HG02852 (cell line): ENCODE results near the gene C2CD2L.
"Not testable (repeated sequence)": the region's sequence is repeated elsewhere in the genome, so short reads cannot be mapped to it uniquely, and the experiment has no call there.

Experiments
- ATAC-seq: cut with Tn5 transposase; IDR thresholded peaks from one replicate; pipeline ENCODE4 v1.9.1; 2021; ENCODE audit warnings: mild to moderate bottlenecking, moderate library complexity; ENCODE audit not compliant: unreplicated experiment

Gene C2CD2L

DNA sequence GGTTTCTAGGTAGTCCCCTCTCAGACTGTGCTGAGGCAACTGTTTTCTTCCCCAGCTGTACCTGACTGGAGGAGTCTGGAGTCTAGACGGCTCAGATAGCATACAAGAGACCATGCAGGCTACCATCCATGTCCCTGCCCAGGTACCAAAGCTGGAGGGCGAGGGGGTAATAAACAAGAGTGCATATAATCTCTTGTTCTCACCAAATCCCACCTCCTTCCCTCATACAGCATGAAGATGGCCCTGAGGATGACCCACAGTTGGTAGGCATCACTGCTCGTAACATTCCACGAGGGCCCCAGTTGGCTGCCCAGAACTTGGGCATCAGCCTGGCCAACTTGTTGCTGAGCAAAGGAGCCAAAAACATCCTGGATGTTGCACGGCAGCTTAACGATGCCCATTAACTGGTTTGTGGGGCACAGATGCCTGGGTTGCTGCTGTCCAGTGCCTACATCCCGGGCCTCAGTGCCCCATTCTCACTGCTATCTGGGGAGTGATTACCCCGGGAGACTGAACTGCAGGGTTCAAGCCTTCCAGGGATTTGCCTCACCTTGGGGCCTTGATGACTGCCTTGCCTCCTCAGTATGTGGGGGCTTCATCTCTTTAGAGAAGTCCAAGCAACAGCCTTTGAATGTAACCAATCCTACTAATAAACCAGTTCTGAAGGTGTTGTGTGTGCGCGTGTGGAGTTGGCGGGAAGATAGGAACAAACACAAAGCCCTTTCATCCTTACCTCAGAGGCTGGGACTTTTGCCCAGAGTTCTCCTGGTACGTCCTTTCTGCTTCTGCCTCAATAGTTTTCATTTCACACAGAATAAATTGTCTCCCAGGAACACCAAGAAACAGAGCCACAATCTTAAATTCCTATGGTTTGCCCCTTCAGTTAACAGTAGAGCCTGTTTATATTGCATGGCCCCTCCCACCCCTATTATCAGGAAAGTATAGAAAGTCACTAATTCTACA lies 14.0 kb upstream of the C2CD2L start:
- ATAC-seq = no peak

DNA sequence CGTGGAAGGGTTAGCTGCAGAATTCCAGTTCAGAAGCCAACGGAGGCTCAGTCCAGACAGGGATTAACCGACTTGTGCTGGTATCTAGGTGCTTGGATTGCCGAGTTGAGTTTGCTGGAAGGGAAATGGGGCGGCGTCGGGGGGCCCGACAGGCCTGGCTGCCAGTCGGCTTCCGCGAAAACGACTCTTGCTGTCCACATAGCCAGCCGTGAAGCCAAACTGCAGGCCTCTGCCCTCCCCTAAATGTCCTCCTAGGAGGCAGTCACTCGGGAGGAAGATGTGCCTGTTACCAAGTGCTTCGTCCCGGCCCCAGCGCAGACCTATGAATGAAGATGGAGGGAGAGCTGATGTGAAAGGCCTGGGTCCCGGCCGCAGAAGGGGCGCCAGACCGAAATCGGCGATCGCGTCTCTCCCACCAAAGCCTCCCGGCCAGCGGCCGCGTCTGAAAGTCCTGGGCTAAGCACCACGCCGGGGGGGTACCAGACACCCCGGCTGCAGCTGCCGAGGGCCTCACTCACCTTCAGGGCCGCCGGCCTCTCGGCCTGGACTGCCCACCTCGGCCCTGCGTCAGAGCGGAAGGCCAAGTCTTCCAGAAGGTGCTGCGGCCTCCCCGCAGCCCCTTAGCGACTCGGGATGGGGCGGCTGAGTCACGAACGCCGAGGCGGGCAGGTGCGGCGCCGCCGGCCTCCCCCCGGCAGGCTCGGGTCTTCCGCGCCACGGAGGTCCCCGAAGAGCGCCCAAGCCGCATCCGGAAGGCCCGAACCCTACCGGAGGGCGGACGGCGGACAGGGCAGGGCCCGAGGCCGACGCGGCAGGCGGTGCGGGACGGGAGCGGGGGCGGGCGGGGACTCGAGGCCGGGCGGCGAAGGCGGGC lies 13.0 kb upstream of the C2CD2L start:
- peak; percentile 4 for ATAC-seq

DNA sequence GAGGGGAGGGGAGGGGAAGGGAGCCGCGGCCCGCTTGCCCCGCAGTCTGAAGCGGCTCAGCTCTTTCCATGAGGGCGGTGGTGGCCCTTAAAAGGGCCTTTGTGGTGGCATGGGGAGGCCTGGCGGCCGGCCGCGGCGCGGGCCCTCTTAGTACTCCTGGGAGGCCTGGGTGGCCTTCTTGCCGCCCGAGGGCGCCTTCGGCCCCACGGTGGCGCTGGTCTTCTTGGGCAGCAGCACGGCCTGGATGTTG lies 12.4 kb upstream of the C2CD2L start:
- peak; percentile 37 for ATAC-seq

DNA sequence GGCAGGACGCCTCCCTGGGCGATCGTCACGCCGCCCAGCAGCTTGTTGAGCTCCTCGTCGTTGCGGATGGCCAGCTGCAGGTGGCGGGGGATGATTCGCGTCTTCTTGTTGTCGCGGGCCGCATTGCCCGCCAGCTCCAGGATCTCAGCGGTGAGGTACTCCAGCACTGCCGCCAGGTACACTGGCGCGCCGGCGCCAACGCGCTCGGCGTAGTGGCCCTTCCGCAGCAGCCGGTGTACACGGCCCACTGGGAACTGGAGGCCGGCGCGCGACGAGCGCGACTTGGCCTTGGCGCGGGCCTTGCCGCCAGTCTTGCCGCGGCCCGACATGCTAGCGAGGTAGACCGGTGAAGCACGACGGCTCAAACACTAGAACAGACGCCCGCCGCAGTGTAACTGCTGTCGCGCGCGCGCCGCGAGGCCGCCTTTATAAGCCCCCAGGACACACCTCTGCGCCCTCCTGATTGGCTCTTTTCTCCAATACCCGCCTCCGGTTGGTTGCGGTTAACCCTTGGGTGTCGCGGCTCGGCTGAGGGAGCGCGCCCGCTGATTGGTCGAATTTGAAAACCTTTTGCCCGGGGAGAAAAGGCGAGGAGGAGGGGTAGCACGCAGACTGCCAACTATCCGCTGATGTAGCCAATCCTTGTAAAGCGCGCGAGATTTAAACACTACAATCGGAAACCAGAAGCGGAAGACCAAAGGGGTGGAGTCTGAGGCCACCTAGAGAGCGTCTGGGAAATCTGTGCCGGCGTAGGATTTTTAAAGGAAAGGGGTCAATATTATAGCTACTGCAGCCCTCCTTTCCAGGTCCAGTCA lies 11.9 kb upstream of the C2CD2L start:
- peak; percentile 84 for ATAC-seq

DNA sequence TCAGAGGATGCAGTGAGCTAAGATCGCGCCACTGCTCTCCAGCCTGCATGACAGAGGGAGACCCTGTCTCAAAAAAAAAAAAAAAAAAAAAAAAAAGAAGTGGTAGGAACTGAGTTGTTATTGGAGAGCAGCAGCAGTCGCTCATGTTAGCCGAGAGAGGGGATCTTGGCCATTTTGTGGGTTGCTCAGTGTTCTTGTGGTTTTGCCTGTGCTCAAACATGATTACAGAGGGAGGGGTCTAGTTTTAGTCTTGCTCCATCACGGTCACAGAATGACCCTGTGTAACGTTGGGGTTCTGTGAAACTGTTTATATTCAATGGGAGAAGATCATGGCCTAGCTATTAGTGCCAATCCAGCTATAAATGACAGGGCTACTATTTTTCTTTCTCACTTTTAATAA lies 7.4 kb upstream of the C2CD2L start:
- no peak for ATAC-seq

DNA sequence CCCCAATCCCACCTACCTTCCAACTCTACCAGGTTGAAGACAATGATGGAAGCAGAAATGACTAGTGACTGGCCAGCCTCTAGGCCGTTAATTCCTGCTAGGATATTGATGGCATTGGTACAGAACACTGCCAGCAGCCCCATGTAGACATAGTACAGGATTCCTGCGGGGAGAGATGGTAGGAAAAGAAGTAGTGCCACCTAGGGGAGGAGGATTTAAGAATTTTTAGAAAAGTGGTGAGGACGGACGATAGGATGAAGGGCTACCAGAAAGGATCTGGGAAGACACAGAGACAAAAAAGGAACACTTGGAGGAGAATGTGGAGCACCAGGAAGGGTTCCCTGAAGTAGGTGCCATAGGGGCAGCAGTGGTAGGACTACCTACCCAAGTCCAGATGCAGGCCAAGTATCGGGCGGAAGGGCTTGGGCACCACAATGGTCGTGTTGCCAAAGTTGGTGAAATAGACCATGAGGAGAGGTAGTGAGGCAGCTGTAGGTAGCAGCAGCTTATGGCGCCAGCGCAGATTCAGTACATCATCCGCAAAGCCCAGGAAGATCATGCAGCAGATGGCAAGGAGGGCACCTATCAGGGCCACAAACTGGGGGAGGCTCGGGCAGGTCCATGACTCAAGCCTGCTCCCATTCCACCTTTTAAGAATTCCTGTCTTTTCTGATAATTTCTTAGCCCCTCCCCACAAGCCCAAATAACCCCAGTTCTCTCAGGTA lies 6.7 kb upstream of the C2CD2L start:
- no peak for ATAC-seq

DNA sequence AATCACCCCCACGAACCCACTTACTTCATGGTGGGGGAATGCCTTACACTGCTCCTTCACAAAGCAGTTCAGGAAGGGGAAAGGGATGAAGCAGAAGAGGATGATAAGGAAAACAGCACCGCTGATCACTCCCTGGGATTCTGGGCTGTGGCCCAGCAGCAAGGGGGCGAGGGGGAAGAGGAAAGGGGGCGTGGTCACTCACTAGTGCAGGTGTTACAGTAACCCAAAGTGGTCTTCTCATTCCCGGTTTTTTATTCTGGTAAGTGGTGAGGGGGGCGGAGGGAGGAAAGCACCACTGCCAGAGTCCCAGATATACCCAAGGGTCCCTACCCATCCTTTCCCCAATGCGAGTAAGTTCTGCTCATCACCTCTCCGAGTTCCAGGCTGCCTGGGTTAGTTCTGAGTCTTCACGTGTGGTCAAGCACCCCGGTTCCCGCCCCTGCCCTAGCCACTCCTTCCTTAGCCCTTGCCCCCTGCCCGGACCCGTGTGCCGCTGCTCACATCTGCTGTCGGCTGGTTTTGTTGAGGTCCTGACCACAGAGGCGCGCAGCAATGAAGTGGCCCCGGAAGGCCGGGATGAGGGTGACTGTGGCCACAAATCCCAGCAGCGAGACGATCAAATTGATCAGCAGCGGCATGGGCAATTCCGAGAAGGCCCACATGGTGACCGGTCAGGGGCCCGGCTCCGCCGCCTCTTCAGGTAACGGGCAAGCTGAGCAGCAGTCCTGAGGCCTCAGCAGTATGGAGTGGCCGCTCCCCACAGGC lies 6.0 kb upstream of the C2CD2L start:
- peak; percentile 17 for ATAC-seq

DNA sequence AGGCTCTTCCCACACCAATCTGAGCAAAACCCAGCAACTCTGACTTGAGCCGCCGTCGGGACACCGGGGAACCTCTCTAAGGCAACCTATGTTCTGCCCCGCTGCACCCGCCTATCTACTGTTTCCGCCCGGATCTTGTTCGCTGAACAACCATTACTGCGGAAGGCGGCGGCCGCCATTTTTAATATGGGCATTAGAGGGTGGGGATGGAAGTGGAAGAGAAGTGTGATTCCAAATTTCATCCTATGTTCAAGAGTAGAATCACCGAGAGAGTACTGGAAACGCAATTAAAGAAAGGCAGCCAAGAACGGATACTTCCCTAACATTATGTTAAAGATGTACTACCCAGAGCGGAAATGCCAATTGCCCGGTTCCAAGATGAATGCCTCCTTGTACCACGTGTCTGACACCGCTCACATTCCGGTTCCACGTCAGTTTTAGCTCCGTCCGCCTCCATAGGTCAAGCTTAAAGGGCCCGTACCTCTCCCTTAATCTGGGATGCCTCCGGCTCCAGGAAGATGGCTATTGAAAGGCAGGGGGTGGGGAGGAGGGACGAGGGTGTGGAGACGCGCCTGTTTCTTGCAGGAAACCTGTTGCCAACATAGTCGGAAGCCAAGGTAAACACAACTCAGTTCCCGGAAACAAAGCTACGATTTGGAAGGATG lies 5.3 kb upstream of the C2CD2L start, which contains the start of gene DPAGT1:
DPAGT1 (minus strand) TSS at position 95 of the 665 bp plus-strand sequence. CDS start 198 bp downstream, outside the sequence.
- peak; percentile 80 for ATAC-seq

DNA sequence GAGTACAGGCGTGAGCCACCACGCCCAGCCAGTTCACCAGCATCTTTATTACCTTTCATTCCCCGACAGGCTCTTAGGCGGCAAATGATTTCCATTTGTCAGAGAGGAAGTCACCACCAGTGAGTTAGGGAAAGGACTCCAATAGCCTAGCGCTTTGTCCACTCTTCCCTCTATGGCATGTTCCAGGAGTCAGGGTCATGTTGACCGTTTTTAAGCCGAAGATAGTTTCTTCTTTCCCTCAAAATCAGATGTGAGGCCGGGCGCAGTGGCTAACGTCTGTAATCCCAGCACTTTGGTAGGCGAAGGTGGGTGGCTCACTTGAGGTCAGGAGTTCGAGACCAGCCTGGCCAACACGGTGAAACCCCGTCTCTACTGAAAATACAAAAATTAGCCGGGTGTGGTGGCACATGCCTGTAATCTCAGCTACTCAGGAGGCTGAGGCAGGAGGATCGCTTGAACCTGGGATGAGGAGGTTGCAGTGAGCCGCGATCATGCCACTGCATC lies 3.9 kb upstream of the C2CD2L start:
- not testable (repeated sequence) for ATAC-seq

DNA sequence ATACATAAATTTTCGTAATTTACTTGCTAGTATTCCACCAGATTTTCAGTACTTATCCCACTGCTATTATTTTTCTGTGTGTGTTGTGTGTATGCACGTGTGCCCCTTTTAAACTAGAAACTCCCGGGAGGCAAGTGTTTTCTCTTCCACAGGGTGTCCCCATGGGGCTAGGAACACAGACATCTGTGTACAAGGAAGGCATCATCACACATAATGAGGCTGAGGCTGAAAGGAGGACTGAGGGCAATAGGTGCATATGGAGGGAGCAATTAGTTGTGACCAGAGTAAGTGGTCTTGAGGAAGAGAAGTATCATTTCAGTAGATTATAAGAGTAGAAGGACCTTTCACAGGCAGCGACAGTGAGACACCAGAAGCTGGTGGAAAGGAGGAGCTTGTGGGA lies 3.4 kb upstream of the C2CD2L start:
- ATAC-seq = no peak

DNA sequence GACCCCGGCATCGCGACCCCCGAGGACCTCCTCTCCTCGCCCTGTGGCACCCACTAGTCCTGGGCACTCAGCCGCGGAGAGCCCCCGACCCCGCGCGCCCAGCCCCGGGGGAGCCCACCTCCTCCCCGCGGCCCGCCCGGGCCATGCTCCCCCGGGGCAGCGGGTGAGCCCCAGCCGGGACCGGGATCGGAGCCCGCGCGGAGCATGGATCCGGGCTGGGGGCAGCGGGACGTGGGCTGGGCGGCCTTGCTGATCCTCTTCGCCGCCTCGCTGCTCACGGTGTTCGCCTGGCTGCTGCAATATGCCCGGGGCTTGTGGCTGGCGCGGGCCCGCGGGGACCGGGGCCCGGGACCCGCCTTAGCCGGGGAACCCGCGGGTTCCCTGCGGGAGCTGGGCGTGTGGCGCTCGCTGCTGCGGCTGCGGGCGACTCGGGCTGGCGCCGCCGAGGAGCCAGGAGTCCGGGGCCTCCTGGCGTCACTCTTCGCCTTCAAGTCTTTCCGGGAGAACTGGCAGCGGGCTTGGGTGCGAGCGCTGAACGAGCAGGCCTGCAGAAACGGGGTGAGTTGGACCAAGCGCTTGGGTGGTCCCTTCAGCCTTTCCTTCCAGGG lies 498 bp downstream of the C2CD2L start:
- peak; percentile 36 for ATAC-seq

DNA sequence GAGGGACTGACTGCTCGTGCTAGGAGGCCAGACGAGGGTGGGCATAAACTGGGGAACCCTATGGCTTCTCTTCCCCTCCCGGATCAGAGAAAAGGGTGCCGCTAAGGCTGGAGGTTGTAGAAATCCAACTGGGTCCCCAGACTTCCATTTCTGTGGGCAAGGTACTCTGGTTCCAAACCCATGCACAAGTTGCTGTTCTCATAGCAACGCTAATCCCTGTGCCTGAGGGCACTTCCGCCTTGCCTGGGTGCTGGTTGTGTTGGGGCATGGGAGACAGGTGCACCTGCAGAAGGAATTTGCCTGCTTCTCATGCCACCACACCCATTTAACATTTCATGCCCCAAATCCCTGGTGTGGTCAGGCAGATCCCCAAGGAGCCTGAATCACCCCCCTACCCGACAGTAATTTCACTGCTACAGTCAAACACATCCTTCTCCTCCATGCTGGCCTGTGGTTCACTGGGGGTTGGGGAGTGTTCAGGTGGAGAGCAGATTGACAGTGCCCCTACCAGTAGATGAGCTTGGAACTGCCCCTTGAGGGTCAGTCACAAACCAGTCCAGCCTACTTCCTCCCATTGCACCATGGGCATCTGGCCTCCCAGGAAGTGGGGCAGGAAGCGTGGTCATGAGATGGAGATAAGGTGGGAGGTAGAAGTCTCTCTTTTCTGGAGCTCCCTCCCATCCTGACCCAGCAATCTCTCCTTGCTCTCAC lies 1.2 kb downstream of the C2CD2L start:
- ATAC-seq = no peak

DNA sequence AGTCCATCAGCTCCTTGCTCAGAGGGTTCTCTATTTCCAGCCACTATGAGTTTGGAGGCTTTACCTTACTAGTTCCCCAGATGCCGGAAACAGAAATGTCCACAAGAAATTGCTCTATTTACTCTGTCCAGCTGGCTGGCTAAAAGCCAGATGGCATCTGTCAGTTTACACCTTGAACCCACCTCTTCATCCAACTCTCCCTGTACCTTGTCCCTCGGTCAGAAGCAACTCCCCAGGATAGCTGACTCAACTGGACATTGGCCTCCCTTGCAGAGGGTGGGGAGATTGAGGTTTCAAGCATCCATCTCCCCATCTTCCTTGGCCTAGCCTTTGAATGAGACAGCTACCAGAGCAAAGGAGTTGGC lies 1.7 kb downstream of the C2CD2L start:
- no peak for ATAC-seq

DNA sequence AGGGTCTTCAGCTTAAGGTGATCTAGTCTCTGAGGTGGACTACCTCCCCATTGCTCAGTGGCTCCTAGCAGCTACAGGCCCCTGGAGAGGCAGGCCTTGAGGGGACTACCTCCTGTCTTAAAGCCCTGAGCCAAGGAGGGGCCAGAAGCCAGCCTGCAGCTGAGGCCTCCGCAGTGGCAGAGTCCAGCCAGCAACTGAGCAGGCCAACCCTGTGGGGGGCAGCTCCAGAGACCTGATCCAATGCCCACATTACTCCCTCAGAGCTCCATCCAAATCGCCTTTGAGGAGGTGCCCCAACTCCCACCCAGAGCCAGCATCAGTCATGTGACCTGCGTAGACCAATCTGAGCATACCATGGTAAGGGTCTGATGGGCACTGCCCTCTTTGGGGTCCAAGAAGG lies 2.7 kb downstream of the C2CD2L start:
- no peak for ATAC-seq

DNA sequence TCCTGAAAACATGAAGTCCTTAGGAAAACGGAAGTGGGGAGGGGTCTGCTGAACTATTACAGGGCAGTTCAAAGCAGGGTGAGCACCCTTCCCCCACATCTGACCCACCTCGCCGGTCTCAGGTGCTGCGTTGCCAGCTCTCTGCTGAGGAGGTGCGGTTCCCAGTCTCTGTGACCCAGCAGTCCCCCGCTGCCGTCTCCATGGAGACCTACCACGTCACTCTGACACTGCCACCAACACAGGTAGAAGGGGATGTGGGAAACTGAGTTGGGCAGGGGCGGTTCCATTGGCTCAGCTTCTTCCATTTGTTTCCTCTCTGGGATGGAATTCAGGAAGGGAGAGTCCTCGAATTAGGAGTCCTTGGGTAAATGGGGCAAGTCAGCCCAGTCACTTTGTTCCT lies 3.3 kb downstream of the C2CD2L start:
- no peak for ATAC-seq

DNA sequence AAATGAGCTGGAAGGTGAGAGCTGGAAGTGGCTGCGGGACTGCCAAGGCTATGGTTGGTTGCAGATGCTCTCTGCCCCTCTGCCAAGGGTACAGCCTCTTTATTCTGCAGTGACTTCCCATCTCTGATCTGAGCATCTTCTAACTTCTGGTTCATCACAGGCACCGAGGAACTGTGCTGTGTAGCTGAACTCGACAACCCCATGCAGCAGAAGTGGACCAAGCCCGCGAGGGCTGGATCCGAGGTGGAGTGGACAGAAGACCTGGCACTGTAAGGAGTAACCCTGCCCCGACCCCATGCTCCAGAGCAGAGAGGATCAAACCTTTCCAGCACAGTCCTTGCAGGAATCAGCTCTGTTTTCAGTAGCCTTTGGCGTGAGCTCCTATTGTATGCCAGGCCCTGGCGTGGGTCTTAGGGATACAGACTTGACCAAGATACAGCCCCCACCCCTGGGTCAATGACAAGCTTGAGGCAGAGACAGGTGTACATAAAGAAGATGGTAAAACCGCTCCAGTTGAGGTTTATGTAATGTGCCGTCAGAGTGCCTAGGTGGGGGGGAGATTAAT lies 4.3 kb downstream of the C2CD2L start:
- ATAC-seq = no peak

DNA sequence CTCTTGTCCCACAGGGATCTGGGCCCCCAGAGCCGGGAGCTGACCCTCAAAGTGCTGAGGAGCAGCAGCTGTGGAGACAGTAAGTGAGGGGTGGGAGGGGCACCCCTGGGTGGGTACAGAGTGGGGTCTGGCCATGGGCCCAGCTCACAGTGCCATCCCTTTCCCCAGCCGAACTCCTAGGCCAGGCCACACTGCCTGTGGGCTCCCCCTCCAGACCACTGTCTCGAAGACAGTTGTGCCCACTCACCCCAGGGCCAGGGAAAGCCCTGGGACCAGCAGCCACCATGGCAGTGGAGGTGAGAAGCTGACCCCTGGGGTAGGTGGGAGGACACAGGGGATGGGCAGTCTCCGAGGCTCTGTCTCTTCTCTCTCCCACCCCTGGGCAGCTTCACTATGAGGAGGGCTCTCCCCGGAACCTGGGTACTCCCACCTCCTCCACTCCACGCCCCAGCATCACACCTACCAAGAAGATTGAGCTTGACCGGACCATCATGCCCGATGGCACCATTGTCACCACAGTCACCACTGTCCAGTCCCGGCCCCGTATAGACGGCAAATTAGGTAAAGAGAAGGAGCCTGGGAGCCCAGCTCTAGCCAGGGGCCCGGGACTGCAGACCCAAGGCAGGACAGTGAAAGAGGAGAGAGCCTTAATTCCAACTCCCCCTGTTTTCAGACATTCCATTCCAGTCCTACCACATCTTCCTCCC lies 5.3 kb downstream of the C2CD2L start:
- no peak for ATAC-seq
